DMS79 treated with DMSO at 0.1 percent for 48 hours (cell line): ENCODE results near the gene FBLN5.
A peak's percentile ranks its signal among the peaks of the same experiment; 100 is the strongest.

Experiments
- DNase-seq: peaks from one replicate; lab custom pipeline; 2025; lab: John Stamatoyannopoulos, UW

The FBLN5 gene

DNA sequence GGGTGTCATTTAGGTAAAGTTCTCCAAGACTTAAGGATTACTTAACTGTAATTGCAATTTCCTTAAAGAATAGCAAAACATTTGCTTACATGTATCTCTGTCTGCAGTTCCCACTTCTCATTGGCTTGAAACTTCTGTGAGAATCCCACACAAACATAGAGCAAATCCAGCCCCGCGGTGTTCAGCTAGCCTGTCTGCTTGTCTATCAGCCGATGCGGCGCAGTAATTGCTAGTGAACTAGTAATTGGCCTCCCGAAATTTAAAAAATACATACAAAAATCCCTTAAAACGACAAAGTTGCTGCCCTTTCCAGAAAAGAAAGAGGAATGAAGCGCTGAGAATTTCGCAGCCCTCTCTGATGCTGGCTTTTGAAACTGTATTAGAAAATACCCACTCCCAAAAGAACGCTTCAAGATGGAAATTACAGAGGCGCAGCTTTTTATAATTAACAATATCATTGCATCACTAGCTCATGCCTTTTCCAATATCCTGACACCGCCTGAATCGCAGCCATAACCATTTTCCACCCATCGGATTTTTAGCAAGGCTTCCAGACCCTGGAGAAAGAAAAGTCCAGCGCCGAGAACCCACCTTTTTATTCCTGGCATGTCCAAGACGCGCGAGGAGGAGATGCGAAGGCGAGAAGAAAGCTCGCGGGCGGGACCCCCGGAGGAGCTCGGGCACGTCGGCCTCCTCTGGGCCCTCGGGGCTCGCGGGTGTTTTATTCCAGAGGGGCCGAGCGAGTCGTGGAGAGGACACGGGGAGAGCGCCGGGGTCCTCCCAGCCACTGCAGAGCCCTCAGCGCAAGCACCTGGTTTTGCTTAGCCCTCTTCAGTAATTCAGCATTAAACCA lies 646 bp downstream of the FBLN5 start:
- peak; percentile 59 for DNase-seq

DNA sequence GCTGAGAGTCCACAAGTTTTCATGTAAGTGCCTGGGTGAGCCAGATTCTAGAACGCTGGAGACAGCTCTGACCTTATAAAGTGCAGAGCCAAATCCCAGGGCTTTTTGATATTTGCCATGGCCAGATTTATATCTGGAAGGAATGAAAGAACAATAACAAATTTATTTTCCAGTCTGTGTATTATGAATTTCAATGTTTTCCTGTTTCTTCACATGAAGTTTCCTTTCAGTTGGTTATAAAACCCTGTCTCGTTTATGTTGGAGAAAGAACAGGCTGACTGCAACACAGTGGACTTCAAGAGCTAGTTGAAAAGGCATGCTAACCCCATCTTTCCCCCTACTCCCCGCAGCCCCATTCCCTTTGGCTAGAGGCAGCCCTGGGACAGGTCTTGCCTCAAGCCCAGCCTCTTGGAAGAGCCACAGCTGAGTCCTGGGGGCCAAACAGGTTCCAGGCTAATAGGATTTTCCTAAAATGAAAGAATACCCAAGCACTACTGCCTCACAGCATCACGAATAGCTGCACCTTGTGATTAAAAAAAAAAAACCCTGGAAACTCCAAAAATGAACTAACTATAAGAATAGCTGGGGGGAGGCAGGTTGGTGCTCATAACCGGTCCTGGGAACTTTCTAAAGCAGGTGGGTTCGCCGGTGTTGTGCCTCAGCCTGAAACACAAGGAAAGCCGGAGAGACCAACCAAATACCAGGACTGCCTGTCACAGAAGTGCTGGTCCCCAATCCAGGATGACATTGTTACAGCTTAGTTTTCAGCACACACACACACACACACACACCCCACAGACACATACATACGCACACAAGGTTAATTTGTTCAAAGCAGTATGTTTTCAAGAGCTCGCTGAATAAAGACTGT lies 1.5 kb downstream of the FBLN5 start:
- no peak for DNase-seq

DNA sequence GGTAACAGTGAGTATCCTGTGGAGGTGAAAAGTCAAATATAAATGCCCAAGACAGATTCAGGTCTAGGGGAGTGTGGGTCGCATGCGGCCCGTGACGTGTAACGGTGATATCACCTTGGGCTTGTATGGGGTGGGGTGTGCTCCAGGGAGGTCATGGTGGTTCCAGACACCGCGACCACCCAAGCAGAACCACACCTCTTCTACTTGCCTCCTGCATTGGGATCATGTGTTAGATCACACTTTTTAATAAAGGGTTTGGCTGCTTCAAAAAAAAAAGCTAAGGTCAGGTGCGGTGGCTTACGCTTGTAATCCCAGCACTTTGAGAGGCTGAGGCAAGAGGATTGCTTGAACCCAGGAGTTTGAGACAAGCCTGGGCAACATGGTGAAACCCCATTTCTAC lies 4.5 kb downstream of the FBLN5 start:
- no peak for DNase-seq

DNA sequence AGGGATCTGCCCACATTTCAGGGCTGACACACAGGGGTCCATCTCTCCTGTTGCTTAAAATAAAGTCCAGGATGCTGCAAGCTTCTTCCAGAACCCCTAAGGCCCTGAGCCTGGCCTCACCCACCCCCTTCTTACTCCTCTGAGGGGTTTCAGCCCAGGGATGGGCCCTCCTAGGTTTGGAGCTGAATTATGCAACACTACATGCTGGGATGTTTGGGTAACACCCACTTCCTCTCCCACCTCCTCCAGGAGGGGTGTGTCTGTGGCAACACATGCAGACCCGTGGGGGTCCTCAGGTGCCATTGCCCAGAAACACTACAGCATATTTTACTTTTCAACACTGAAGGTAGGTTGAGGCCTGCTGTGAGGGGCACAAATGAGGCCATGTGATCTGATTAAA lies 5.4 kb downstream of the FBLN5 start:
- no peak for DNase-seq

DNA sequence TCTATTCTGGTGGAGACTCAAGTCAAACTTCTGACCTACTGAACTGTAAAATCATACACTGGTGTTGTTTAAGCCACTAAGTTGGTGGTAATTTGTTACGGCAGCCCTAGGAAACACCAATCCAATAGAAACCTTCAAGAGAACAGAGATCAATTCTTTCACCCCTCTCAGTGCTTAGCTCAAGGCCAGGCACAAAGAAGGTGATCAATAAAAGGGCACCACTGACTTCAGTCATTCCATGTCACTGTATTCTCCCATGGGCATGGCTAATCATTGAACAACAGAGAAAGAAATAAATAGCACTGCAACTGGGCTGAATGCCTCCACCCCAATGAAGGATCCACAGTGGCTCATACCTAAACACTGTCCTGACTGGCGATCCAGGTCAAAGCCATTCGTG lies 7.3 kb downstream of the FBLN5 start:
- no peak for DNase-seq

DNA sequence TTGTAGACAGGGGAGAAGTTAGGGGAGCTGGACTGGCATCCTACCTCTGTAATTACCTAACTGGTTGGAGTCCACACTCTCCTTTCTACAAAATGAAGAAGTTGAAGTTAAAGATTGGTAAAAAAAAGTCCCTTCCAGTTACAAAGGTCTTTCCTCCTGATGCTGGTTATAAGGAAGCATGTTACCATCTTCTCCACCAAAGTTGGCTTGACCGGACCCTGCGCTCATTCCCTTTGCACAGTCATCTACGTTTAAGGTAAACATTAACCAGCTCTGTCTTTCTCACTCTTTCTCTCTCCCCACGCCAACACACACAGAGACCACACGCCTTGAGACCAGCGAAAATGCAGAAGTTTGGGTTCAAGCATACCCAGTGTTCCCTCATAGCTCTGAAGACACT lies 11.9 kb downstream of the FBLN5 start:
- DNase-seq = no peak

DNA sequence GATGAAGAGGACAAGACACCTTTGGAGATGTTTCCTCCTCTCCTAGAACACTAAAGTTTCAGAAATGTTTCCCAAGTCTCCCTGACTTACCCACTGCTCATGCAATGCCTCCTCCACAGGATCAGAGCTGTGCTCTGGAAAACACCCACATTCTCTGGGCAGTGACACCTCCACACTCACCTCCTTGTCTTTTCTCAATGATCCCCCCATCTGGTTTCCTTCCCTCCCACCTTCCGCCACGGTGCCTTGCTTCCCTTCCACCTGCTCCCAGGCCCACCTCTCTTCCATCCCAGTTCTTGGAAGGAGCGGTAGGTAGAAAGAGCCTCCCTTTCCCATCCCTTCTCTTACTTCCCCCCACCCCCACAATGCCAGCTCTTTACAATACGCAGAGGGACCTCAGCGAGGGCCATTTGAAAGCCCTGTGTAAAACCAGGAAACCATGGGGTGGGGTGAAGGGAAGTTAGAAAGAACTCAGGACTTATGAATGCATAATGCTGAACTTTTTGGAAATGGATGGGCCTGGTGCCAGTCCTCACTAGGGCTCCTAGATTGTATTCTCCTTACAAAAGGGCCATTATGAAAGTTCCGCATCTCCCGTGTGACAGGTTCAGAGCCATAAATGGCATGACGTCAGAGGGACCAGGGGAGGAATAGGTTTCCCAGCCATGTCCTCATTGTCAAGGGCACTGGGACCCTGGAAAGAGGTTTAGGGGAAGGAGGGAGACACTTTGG lies 12.8 kb downstream of the FBLN5 start:
- no peak for DNase-seq

DNA sequence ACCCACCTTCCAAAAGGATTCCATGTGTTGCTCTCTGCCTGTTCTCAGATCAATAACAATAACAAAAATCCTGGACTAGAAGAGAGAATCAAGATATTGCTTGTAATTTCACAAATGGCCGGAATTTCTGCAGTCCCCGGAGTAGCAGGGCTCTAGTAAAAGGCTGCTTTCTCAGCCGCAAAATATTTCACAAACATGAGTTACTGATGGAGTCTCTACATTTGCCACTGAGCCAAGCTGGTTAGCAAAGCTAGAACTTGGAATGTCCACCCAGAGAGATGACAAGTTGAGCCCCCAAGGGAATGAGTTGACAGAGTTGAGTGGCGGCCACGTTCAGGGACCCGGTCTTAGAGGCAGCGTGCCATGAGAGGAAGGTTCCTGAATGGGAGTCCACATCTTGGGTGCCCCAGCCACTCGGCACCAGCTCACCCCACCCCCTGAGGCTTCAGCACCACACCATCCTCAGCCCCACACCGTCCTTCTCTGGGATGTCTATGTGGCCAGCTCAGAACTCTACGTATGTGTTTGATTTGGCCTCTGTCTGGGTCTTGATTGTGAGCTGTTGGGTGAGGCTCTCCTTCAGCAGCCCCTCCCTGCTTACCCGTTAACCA lies 15.9 kb downstream of the FBLN5 start:
- DNase-seq = no peak

DNA sequence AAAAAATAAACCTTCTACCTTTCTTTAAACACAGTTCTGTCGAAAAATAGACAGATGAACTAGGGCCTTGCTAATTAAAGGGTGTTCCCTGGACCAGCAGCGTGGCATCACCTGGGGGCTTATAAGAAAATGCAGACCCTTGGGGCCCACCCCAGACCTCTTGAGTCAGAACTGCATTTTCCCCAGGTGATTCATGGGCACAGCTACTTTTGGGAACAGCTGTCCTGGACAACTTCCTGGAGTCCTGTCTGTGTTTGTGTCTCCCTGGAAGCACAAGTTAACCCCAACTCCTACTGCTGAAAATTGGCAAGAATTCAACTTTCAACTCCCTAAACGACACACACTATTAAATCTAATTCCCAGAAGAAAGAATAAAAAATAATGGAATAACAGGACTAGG lies 17.8 kb downstream of the FBLN5 start:
- DNase-seq = no peak

DNA sequence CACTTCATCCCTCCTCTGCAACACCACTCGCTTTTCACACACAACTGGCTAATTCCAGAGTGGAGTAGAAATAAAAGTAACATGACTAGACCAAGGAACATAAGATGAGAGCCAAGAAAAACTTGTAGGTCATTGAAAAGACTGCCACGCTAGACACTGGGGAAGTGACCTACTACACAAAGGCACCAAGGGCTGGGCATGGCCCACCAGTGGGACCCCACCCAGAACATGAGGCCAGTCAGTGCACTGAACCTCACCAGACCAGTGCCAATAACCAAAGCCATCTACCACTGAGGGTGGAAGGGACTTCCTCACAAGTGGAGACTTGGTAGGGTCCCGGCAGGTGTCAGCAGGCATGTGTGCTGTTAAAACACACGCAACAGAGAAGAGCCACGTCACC lies 19.7 kb downstream of the FBLN5 start:
- no peak for DNase-seq

DNA sequence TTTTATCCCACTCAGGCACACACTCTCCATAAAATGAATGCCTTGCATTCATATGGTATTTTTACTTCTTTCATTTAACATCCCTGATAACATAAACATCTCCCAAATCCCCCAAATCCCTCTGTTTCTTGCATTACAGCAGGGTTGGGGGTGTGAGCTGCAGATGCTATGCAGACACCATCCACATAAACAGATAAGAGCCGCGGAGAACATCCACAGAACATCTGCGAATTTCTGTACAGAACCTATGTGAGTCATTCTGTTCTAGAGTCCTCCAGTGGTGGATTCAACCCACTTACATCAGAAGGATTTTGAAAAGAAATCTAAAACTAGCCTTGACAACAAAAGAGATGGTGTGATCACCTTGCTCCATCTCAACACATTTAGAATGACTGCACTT lies 20.3 kb downstream of the FBLN5 start:
- no peak for DNase-seq

DNA sequence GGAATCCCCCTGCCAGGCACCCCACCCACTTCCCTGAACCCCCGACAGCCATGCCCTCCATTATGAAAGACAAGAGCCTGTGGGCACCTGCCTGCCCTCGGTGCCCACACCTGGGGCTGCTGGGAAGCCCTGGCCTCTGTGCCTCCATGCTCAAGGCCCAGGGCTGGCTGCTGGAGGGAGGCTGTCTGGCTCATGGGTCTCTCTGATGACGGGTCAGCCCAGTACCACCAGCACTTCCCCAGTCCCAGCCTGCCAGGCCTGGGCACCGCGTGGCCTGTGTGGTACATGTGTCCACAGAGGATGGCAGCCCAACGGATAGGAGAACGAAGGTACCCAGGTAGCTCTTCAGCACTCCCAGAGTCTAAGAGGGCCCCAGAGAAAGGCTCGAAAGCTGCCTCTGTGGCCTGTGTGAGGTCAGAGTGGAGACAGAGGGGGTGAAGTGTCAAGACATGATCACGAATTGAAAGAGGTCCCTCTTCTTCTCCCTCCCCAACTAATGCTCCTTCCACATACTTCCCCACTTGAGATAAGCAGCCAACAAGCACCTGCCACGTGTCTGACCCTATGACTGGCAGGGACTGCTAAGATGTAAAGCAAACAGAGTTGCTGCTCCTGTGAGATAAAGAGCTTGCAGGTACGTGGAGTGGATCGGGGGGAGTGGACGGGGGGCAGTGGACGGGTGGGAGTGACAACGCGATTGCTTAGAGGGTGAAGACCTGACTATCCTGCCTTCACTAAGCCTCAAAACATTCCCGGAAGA lies 21.2 kb downstream of the FBLN5 start:
- DNase-seq = no peak

DNA sequence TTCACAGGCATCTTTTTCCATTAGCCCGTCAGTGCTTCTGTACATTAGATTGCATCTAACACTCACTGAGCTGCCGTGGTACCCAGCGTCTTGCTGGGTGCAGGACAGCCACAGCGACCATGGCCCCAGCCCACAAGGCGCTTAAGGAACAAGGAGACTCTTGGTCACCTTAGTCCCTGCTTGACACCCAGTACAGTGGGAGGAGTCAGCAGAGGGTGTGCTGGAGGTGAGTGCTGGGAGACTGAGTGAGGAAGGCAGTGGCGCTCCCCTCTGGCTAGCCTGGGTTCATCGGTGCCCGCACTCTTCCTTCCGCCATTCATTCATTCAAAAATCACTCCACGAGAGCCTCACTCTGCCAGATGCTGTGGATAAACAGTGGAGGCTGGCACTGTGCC lies 21.8 kb downstream of the FBLN5 start:
- no peak for DNase-seq

DNA sequence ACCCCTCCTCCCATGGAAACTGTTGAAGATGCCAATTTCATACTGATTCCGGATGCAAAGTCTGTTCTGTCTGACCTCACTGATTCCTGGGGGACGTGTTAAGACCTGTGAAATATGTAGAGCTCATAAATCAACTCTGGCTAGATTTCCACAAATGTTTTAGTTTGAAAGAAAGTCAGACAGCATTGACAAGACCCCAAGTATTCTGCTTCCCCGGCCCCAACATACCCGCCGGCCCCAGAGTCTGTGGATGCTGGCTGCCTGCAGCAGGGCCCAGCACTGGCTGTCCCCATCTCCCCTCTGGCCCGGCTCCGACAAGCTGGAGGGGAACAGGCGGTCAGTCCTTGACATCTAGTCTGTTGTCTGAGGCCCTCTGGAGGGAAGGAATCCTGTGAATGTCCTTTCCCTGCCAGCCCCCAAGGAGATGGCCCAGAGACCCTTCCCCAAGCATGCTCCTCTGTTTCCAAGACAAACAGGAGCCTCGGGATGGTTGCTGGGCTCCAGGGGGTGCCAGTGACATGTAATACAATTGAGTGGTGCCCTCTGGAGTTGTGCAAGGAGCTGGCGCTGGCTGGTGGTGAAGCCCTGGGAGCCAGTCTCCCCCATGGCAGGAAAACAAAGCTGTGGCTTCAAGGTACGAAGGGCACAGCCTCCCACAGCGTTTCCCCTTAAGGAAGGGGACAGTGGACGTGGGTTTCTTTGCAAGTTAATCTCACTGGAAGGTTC lies 22.3 kb downstream of the FBLN5 start:
- no peak for DNase-seq

DNA sequence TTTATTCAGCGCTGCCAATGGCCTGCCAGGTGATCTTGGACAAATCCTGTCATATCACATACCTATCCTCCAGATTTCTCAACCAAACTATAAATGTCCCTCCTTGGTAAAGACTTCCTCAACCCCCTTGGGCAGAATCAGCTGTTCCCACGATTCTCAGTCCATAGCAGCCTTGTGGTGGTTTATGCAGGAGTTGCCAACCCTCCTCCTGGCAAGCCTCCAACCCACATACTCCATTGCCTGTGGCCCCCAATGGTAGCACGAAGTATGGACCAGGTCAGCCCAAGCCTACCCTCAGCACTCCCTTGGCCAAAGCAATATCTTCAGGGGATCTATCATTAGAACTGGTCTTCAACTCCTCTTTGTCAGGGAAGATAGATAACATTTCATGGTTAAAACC lies 27.0 kb downstream of the FBLN5 start:
- no peak for DNase-seq

DNA sequence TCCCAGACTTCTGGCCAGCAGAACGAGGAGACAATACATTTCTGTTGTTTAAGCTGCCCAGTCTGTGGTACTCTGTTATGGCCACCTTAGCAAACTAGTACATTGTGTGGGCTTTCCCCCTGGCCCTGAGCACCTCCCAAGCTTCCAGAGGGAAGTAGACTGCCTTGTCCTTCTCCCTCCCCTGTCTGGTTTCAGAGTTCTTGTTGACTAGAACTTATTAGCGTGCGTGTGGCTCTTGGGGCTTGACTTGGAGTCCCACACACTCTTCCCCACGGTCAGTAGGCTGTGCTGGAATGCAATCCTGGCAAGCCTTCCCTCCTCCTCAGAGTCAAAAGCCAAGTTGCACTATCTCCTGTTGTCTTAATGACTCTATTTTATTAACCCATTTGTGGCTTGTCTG lies 27.7 kb downstream of the FBLN5 start:
- no peak for DNase-seq

DNA sequence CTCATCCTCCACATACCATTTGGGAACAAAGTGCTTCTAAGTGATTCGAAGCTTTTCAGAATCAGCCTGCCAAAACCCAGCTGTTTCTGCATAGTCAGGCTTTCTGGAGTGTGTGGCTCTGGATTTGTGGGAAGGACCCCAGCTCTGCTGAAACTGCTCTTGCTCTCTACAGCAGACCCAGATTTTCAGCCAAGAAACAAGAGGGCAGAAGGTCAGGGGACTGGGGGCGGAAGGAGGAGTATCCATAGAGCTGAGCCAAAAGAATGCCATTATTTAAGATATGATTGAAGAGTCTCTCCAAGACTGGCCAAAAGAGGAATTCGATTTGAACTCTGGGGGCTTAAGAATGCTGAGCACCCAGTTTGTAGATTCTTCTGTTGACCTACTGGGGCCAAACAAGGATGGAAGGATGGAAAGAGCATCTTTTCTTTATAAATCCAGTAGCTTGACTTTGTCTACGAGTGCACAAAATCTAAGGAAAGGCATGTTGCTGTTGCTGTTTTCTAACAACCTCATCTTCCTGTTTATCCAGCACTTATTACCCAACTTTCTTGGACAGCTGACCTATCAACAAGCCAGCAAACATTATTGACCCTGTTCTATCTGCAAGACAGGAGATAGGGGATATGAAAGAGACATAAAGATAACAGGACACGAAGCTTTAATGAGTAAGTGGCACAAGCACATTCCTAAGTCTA lies 29.2 kb downstream of the FBLN5 start:
- no peak for DNase-seq

DNA sequence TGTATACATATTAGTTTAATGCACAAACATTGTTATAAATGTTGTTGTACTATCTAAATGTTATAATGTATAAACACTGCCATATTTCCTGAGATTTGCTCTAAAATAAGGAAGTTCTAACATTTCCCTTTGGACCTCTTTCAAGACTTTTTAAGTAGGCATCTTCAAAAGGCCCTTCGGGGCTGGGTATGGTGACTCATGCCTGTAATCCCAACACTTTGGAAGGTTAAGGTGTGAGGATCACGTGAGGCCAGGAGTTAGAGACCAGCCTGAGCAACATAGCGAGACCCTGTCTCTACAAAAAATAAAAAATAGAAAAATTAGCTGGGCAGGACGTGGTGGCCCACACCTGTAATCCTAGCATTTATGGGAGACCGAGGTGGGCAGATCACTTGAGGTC lies 35.5 kb downstream of the FBLN5 start:
- DNase-seq = no peak

DNA sequence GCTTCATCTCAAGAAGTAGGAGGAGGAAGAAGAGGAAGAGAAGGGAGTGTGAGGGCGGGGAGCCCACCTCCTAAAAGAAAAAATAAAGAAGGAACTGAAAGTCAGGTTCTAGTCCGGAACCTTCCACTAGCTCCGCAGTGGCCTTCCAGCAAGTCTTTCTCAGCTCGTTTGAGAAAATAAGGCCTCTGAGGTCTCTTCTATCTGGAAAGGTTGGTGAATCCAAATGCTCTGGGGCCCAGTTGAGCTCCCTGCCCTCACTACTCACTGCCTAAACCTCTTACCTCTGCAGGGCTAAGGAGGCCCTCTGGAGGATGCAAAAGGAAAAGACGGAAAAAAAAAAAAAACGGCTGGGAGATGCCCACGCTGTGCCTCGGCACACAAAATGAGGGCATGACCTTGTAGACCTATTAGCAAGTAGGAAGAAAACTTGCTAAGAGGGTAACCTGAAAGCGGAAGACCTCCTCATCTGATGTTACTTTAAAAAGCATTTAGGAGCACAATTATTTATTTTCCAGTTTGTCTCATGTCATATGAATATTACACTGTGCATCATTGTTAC lies 35.9 kb downstream of the FBLN5 start:
- peak; percentile 45 for DNase-seq

DNA sequence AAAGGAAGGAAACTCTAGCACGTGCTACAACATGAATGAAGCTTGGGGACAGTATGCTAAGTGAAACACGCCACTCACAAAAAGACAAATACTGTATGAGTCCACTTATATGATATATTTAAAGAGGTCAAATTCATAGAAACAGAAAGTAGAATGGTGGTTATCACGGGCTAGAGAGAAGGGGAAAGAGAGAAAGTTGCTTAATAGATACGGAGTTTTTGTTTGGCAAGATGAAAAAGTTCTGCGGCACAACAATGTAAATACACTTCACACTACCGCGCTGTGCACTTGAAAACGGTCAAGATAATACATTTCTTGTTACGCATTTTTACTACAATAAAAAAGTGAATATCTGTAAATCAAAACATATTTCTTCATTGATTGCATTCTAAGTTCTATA lies 37.3 kb downstream of the FBLN5 start:
- DNase-seq = no peak
